Activated naive CD4-positive, alpha-beta T cell treated with anti-CD3 and anti-CD28 coated beads for 36 hours (primary cell): ENCODE measurements around the gene NOTCH2. TPM values are rescaled to one million over a fixed set of nuclear protein-coding genes. Genes with fewer than 3 reads are reported as not detected.

Experiments
- CTCF ChIA-PET: fragments of 350-600 bp; sonication (Branson Sonifier 250); formaldehyde crosslinking; loops from one replicate; lab custom pipeline; 2021; ENCODE audit warnings: antibody characterized with exemption; lab: Charles Lee
- DNase-seq: peaks from one replicate; pipeline ENCODE4 v3.0.0-alpha.2; 2020
- H3K27ac Mint-ChIP-seq: one replicate; pipeline ENCODE4 v1.8.0; 2021; ENCODE audit warnings: mild to moderate bottlenecking, mixed read lengths
- H3K27me3 Mint-ChIP-seq: one replicate; pipeline ENCODE4 v1.8.0; 2021; ENCODE audit warnings: low read depth, mixed read lengths
- H3K36me3 Mint-ChIP-seq: one replicate; pipeline ENCODE4 v1.8.0; 2021; ENCODE audit warnings: low read depth, mixed read lengths
- H3K4me1 Mint-ChIP-seq: one replicate; pipeline ENCODE4 v1.8.0; 2021; ENCODE audit warnings: low read depth, mixed read lengths
- H3K4me3 Mint-ChIP-seq: one replicate; pipeline ENCODE4 v1.8.0; 2021; ENCODE audit warnings: mild to moderate bottlenecking, moderate library complexity, mixed read lengths
- H3K9me3 Mint-ChIP-seq: one replicate; pipeline ENCODE4 v1.8.0; 2021; ENCODE audit warnings: mixed read lengths
- intact Hi-C: fragments of 100-400 bp; cut with micrococcal nuclease; formaldehyde crosslinking; loops from one replicate; pipeline ENCODE4 v1.15.1; 2023
- total RNA-seq, 2 experiments: library from RNA; stranded (reverse); gene quantifications; one replicate each; pipeline ENCODE4 v1.2.3, GENCODE V29; 2021

The NOTCH2 gene
- total RNA-seq, 2 experiments from 2014 or later = 43.9 to 45.6 TPM

DNA sequence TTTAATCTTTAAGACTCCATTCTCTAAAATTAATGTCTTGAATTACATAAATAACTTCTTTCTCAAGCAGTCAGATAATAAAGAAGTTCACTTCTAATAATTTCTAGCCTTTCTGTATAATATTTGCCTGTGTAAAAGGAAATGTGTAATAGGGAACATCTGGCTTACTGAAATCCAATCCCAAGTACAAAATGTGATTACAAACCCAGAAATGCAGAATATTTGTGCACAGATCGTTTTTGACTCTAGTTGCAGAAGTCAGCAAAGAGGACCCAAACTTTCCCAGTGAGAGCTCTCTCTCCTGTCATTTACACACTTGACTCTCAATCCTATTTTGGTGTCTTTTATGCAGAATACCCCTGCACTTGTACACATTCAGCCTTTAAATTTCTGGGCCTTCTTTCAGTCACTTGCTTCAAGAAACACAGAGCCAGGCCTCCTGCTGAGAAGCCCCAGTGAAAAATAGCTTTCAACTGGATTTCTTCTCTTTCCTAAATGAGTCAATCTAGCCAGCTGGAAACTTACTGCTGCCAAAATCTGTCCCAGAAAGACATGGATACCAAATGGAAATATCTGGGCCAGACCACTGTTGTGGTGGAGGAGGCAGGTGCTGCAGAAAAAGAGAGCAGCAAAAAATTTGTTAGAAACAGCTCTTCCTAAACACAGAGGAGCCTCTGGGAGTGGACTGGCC, 104.6 kb downstream of the NOTCH2 start:
- peaks cover 3% of the 10 kb centered on the region for H3K4me1 Mint-ChIP-seq
- intact Hi-C loops = loop anchor here (5.0 kb wide), 1 partner anchor 177 kb away; no protein-coding TSS in a partner anchor

DNA sequence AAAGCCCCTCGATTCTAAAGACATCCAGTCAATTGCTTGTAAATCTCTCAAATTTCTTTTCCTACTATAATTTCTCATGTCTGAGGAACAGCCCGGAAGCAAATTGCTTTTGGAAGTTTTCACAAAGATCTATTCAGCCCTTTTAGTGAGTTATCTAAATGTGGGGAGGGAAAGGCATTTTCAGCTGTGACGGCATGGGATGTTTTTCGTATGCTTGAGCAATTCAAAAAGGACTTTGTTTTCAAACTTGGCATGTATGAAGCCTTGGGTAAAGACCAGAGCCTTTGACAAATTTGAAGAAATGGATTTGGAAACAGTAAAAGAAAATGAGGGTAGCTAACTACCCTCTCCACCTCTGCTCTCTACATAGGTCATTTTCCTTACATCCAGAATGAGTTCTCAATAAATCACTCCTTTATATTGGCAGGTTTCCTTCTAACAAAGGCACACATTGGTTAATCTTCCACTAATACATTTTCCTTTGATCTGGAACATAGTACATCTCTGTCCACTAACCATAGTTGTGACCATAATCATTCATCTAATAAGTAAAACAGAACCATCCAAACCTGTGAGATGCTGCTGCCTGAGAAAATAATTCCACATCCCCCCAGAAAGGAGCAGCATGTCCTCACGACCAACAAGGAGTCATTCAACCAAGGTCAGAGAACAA, 107.0 kb downstream of the NOTCH2 start:
- Mint-ChIP-seq H3K4me1 (no peaks in the 10 kb centered on the region), H3K27ac (no peak overlapping the region), H3K36me3 (peaks cover 32% of the 10 kb centered on the region), H3K4me3 (no peak overlapping the region), H3K27me3 (no peaks in the 10 kb centered on the region), H3K9me3 (no peaks in the 10 kb centered on the region)
- DNase-seq = no peak
- CTCF ChIA-PET = no interaction called here
- intact Hi-C loops = no loop called here

More for the DNA sequence above, 104.6 kb downstream of the NOTCH2 start:
- Mint-ChIP-seq H3K36me3 (peaks cover 35% of the 10 kb centered on the region), H3K27me3 (no peaks in the 10 kb centered on the region), H3K4me3 (no peak overlapping the region), H3K9me3 (no peaks in the 10 kb centered on the region), H3K27ac (no peak overlapping the region)
- no peak for DNase-seq
- CTCF ChIA-PET = interaction anchor here (1.3 to 1.9 kb wide), 2 partner anchors 10 to 23 kb away, joined by 3 to 5 read pairs; no protein-coding TSS in a partner anchor

DNA sequence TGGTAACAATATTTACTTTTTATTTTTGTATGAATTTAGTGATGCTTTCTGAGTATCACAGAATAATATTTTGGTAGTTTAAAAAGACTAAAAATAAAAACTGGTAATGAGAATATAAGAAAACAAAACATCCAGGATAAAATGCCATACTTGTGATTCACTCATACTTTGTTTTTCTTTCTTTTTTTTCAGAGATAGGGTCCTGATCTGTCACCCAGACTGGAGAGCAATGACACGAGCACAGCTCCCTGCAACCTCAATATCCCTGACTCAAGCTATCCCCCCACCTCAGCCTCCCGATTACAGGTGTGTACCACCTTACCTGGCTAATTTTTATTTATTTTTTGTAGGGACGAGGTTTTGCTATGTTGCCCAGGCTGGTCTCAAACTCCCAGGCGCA, 109.0 kb downstream of the NOTCH2 start:
- H3K4me1 Mint-ChIP-seq = no peaks in the 10 kb centered on the region
- no peak overlapping the region for H3K27ac Mint-ChIP-seq
- CTCF ChIA-PET = no interaction called here
- no peaks in the 10 kb centered on the region for H3K27me3 Mint-ChIP-seq
- H3K36me3 Mint-ChIP-seq = peaks cover 18% of the 10 kb centered on the region
- no peak for DNase-seq
- intact Hi-C loops = no loop called here
- H3K9me3 Mint-ChIP-seq = no peaks in the 10 kb centered on the region
- no peak overlapping the region for H3K4me3 Mint-ChIP-seq

DNA sequence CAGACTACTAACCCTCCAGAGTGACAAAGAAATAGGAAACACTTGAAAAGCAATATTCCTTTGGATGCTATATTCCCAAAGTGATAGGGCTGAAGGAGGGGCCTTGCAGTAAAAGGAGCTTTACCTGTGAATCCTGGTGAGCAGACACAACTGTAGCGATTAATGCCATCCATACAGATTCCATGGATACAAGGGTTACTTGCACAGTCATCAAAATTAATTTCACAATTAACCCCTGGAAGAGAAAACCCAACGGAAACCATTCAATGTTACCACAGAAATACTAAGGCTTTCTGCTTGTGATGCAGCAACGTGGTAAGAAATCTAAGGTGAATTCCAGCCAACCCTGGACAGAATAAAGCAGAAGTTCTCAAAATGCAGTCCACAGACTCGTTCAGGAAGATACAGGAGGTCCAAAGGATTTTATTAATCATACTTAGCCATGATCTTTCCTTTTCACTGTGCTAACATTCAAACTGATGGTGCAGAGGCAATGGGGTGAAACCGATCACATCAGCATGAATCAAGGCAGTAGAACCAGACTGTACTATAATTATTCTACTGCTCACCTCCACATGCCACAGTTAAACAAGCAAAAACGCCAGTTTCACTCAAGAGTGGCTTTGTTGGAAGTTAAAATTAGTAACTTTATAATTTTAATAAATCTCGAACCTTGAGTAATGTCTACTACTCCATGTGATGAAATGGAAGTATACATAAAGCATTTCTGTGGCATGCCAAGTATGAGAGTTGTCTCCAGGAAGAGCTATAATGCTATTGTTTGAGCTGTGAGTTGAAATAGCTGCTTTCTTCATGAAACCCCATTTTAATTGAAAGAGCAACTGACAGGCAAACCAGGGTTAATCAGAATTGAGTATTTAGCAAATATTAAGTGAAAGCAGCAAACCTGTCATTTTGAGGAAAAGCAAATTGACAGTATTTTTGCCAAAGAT, 109.9 kb downstream of the NOTCH2 start:
- no peaks in the 10 kb centered on the region for H3K4me1 Mint-ChIP-seq
- no peak for DNase-seq
- peaks cover 10% of the 10 kb centered on the region for H3K36me3 Mint-ChIP-seq
- CTCF ChIA-PET = interaction anchor here (1.2 kb wide), 1 partner anchor 11 kb away, joined by 3 read pairs; no protein-coding TSS in a partner anchor
- intact Hi-C loops = no loop called here
- H3K4me3 Mint-ChIP-seq = no peak overlapping the region
- H3K27ac Mint-ChIP-seq = no peak overlapping the region
- H3K9me3 Mint-ChIP-seq = no peaks in the 10 kb centered on the region
- no peaks in the 10 kb centered on the region for H3K27me3 Mint-ChIP-seq

DNA sequence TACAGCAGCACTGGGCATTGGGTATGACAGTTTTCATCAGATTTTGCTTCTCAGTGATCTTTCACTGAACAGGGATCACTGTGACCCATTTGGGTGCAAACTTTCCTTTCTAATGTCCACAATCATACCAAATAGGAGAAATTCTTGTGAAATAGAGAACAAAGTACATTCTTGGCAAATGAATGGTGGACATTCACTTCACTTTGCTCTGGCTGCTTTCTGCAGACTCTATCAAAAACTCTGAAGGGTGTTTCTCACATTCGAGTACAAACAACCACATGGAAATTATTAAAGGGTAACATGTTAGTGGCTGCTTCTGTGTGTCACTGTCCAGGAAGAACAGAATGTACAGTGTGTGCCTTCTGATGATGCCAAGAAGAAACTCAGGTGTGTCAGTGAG, 111.2 kb downstream of the NOTCH2 start:
- intact Hi-C loops = no loop called here
- Mint-ChIP-seq H3K27me3 (no peaks in the 10 kb centered on the region), H3K4me1 (peaks cover 8% of the 10 kb centered on the region), H3K4me3 (no peak overlapping the region), H3K36me3 (peaks cover 12% of the 10 kb centered on the region), H3K9me3 (no peaks in the 10 kb centered on the region), H3K27ac (no peak overlapping the region)
- no peak for DNase-seq
- CTCF ChIA-PET = interaction anchor here (0.6 kb wide), 1 partner anchor 28 kb away, joined by 3 read pairs; no protein-coding TSS in a partner anchor

DNA sequence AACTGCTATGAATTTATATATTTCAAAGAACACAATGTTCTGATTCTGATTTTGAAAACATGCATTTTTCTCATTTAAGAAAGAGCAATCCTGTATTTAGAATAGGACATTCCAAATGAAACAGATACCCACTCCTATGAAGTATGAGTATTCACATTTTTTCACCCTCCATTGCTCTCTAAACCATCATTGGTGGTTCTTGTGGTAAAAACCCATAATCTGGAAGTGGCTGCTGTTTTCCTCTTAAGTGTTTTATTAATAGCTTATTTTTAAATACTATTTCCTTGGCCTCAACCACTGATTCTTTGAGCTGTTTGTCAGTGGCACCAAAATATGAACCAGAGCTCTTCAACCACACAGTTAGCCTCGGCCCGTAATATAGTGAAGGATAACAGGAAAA, 113.2 kb downstream of the NOTCH2 start:
- Mint-ChIP-seq H3K9me3 (no peaks in the 10 kb centered on the region), H3K27ac (no peak overlapping the region), H3K27me3 (no peaks in the 10 kb centered on the region), H3K4me3 (no peak overlapping the region), H3K4me1 (peaks cover 9% of the 10 kb centered on the region), H3K36me3 (peaks cover 14% of the 10 kb centered on the region)
- intact Hi-C loops = no loop called here
- DNase-seq = no peak
- CTCF ChIA-PET = interaction anchor here (0.6 to 1.8 kb wide), 2 partner anchors 10 to 12 kb away, joined by 3 to 6 read pairs; no protein-coding TSS in a partner anchor

DNA sequence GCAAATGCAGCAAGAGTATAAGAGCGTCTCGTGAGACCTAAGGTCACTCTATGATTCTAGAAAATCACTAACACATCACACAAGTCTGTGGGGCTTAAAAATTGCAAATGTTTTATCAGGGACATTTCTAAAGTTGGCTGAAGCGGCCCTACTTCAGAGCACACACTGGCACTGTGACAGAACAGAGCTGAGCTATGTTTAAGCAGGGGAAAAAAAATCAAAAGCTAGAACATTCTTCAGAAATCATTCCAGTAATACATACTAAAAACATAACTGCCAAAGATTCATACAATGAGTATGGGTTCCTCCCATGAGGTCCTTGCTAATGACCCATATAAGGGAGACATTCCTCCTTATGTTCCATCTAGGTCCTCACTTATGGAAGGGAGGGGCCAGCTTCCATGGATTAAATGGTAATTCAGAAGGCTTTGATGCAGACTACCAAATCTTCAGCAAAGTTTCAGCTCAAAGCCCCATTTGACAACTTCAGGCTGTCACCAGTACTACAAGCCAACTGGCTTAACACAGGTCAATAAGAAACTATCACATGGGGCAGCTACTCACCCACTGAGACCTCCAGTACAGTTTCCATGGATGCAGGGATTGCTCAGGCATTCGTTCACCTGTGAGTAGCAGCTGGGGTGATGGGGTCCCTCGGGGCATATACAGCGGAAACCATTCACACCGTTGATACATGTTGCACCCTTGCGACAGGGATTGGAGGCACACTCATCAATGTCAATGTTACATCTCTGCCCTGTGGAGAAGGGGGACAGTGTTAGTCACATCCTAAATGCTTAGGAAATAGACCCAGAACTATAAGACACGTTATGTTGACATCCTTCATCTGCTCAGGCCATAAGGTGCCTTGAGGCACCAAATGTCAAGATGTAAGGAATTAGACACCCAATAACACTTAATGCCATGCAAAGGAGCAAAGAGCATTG, 114.7 kb downstream of the NOTCH2 start:
- no peaks in the 10 kb centered on the region for H3K27me3 Mint-ChIP-seq
- H3K4me3 Mint-ChIP-seq = no peak overlapping the region
- no peak overlapping the region for H3K27ac Mint-ChIP-seq
- CTCF ChIA-PET = interaction anchor here (1.4 kb wide), 1 partner anchor 13 kb away, joined by 6 read pairs; no protein-coding TSS in a partner anchor
- intact Hi-C loops = no loop called here
- peaks cover 9% of the 10 kb centered on the region for H3K4me1 Mint-ChIP-seq
- no peaks in the 10 kb centered on the region for H3K9me3 Mint-ChIP-seq
- DNase-seq = no peak
- H3K36me3 Mint-ChIP-seq = peaks cover 15% of the 10 kb centered on the region

DNA sequence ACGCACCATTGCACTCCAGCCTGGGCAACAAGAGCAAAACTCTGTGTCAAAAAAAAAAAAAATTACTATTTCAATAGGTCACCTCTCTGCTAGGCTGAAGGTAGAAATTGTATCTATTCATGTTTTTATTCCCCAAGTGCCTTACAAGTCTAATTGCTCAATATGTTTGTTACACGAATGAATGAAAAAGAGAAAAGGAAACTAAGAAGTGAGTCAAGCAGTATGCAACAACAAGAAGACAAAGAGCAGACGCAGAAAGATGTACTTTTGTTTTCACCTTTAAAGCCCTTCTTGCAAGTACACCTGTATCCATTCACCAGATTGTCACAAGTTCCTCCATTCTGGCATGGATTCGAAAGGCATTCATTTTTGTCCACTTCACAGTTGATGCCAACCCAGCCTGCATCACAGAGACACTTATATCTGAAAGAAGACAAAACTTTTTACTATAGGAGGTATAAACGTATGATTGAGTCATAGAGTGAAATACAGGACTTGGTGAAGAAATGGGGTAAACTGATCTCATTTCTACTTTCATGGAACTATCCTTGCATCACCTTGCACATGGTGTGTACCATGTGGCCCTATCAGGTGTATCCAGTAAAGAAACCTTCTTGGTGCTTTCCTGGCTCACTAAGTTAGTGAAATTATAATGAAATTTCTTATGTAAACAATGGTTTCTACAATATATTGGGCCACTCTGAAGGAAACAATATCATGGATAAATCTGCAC, 116.0 kb downstream of the NOTCH2 start:
- H3K27ac Mint-ChIP-seq = peak overlapping the region; percentile 47
- peaks cover 9% of the 10 kb centered on the region for H3K4me1 Mint-ChIP-seq

DNA sequence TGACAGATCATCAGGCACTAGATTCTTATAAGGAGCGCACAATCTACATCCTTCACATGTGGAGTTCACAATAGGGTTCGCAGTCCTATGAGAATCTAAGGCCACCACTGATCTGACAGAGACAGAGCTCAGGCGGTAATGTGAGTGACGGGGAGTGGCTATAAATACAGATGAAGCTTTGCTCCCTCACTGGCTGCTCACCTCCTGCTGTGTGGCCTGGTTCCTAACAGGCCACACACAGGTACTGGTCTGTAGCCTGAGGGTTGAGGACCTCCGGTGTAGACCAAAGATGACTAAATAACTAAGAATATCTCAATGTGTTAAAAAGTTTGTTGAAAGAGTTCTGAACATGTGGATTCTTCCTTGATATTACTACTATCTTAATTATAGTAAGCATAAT, 117.0 kb downstream of the NOTCH2 start:
- intact Hi-C loops = no loop called here
- Mint-ChIP-seq H3K9me3 (no peaks in the 10 kb centered on the region), H3K27me3 (no peaks in the 10 kb centered on the region), H3K27ac (no peak overlapping the region), H3K4me3 (no peak overlapping the region), H3K36me3 (peaks cover 15% of the 10 kb centered on the region), H3K4me1 (peaks cover 9% of the 10 kb centered on the region)
- CTCF ChIA-PET = no interaction called here
- DNase-seq = no peak

More for the DNA sequence above, 116.0 kb downstream of the NOTCH2 start:
- peaks cover 12% of the 10 kb centered on the region for H3K36me3 Mint-ChIP-seq
- no peak for DNase-seq
- no peak overlapping the region for H3K4me3 Mint-ChIP-seq
- H3K27me3 Mint-ChIP-seq = no peaks in the 10 kb centered on the region
- CTCF ChIA-PET = no interaction called here
- intact Hi-C loops = no loop called here
- no peaks in the 10 kb centered on the region for H3K9me3 Mint-ChIP-seq

DNA sequence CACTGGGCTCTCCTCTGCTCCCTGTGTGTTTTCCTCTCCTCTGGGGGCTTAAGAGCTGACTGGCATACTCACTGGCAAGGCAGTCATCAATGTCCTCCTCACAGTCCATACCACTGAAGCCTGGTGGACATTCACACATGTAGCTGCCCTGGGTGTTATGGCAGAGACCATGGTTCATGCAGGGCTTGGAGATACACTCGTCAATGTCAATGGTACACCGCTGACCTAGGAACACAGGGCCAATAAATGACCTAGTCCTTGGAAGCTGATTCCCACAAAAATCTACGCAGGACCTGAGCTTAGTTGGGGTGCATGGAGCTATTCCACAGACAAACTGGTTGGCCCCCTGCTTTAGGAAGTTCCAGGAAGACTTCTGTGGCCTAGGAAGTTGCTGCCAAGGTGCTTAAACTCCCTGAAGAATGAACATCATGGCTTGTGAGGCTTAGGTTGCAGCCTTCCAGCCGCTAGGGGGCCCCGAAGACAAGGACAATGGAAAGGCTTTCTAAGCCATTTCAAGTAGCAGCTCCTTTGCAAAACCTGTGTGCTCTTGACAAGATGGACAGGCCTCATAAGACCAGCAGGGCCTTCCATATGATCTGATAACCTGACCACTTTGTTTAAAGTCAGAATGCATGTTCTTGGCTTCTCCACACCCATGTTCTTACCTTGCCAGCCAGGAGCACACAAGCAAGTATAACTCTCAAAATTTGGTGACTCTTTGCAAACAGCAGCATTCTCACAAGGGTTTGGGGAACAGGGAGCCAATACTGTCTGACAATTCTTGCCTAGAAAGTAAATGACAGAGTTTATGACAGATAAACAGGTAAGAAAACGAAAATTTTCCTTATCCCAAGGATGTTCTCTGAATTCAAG, 120.9 kb downstream of the NOTCH2 start:
- Mint-ChIP-seq H3K36me3 (peaks cover 17% of the 10 kb centered on the region), H3K9me3 (no peaks in the 10 kb centered on the region), H3K27me3 (no peaks in the 10 kb centered on the region), H3K4me3 (no peak overlapping the region), H3K27ac (no peak overlapping the region), H3K4me1 (peaks cover 4% of the 10 kb centered on the region)
- CTCF ChIA-PET = interaction anchor here (0.8 to 1.6 kb wide), 11 partner anchors 10 to 78 kb away, joined by 3 to 7 read pairs (median 4); no protein-coding TSS in a partner anchor
- intact Hi-C loops = loop anchor here (1.0 kb wide), 1 partner anchor 195 kb away; no protein-coding TSS in a partner anchor
- peak; percentile 88 for DNase-seq
